Cardiac fibroblast (primary cell): ENCODE measurements around the gene ZMYND8.

ENCODE experiments used
- DNase-seq, 2 donors: peaks; one replicate each; pipeline versions ENCODE4 v3.0.0 to v3.0.0-alpha.2; 2010; ENCODE audit warnings: low read depth in 2 of 2
- H3K4me3 ChIP-seq, 2 donors: replicated peaks in 1 of 2; 1 replicate in 1 of 2; 2 replicates in 1 of 2; pipeline ENCODE4 v1.5.1; 2011; ENCODE audit warnings: low read depth in 2 of 2, low read length in 2 of 2, mild to moderate bottlenecking in 2 of 2, moderate library complexity in 1 of 2
- CTCF ChIP-seq: IDR thresholded peaks from one replicate; pipeline ENCODE4 v1.5.1; 2011; ENCODE audit warnings: low read depth, mild to moderate bottlenecking, low read length, inconsistent platforms

The ZMYND8 gene

DNA sequence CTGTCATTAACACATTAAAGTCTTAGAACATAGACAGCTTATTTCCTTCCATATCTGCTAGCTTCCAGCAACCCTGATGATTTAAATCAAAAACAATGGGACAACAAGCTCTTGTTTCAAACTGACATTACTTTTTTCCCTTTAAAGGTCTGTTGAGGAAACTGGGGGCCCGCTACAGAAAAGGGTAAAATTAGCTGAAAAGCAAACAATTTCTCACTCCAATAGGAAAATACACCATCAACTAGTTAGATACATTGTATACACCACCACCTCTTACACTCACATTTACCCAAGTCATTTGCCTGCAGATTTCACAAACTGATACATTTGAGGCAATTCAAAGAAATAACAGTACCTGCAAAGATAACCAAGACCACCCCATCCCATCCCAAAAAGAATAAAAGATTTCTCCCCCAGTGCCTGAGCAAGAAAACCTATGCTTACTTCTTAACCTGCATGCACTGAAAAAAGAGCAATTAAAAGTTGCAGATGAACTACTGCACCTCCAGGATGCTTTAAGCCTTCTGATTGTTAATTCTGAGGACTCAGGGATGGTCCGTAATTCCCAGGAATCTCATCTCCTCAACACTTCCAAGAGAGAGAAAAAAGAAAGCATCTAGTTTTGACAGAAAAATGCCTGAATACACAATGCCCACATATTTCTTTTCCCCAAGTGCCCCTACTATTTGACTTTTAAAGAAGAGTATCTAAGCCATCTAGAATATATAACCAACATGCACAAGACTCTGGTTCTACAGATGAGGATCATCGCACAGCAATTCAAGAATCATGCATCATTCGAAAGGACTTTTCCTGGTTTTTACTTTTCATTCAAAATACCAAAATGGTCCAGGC is 5.6 kb downstream of the ZMYND8 start:
- no peak for DNase-seq
- peak overlapping the region in 1 of 2 donors; percentile 8 for H3K4me3 ChIP-seq

GRCh38 chr20:47350181-47350550 is 6.3 kb downstream of the ZMYND8 start:
- no peak overlapping the region for H3K4me3 ChIP-seq
- TF ChIP-seq CTCF: no peak

More for the DNA sequence above, 5.6 kb downstream of the ZMYND8 start:
- no peak for TF ChIP-seq CTCF

DNA sequence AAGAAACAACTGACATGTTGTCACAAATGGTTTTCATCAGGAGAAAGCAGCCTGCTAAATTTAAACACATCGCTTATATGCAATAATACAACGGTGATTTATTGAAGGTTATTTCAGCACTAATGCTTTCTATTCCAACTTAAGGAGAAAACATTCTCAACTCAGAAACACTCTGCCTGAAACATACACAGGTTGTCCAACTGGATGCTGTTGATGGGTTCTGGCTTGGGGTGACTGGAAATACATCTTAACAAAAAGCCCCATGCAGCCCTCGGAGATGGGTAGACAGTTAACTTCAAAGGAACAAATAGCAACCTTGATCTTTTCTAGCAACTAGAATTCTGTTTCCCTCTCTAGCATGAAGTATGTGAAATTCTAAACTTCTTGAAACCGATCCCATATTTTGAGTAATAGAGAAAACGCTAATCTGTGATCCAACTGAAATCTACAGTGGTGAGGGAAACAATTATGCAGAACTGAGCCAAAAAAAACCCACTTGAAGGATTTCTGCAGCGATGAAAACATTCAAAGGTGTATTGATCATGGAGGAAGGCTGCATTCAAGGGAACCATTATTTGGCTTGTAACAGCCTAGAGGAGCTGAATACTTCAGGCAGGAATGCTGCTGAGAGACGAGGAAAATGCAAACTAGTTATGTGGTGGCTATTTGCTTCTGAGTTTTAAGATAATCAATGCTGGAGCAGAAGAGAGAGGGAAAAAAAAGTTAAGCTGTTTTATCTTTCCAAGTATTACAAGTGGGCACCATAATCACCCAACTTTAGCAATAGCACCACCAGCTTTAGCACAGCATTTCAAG is 6.9 kb downstream of the ZMYND8 start:
- no peak overlapping the region for H3K4me3 ChIP-seq
- TF ChIP-seq CTCF: no peak
- DNase-seq: peak in 1 of 2 donors; percentile 47

More at GRCh38 chr20:47350181-47350550, 6.3 kb downstream of the ZMYND8 start:
- no peak for DNase-seq

GRCh38 chr20:47348539-47349142 is 7.9 kb downstream of the ZMYND8 start:
- TF ChIP-seq CTCF: no peak
- H3K4me3 ChIP-seq: no peak overlapping the region
- DNase-seq: no peak

DNA sequence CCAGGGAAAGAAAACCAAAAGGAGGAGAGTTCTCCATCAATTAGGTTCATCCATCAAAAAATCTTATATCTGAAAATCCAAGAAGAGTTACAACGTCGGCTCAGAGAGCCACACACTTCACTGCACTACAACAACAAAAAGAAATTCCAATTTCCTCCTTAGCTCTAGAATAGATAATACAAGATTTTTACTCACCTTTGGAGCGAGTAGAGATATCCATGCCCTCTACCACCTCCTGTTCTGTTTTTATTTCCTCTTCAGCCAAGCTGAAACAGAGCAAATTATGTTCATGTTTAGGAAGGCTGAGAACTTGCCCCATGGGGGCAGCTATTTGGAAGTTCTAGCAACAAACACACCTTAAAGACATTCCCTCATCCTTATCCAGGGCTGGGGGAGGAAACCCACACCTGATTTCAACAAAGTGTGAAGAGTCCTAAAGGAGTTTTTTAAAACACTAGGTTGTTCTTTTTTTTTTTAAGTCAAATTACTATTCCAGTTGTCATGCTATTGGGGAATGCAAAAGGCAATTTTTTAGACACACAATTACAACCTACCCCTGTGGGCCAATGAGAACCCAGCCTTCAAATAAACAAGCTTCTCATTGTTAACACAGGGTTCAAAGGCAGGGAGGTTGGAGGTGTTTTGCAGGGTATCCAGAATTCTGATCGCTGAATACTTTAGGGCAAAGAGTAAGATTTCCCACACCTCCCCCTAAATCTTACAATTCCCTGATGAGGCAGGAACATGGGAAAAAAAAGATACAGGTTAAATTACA is 8.7 kb downstream of the ZMYND8 start:
- no peak overlapping the region for H3K4me3 ChIP-seq
- TF ChIP-seq CTCF: no peak
- DNase-seq: no peak

DNA sequence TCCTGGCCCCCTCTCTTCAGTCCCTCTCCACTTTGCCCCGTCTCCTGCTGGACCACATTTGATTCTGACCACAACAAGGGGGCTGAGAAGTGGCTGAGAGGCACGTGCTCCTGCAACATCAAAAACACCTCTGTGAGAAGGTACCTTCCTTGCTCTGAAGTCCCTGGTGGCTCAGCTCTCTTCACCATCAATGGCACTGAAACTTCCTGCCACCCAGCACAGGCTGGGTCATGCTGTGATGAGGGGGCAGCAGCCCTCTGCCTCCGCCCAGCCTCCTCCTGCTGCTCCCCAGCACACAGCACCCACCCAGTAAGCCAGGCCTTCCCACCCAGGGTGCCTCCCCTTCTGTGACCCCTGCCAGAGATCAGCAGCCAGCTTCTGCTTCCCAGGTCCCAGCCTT is 10.3 kb downstream of the ZMYND8 start:
- TF ChIP-seq CTCF: no peak
- no peak overlapping the region for H3K4me3 ChIP-seq
- no peak for DNase-seq
